GM10266 (cell line): ENCODE measurements around the gene TAF4.
"Not testable (repeated sequence)": the region's sequence is repeated elsewhere in the genome, so short reads cannot be mapped to it uniquely, and the experiment has no call there.

Experiments used
- DNase-seq: peaks from one replicate; pipeline ENCODE4 v3.0.0; 2012; ENCODE audit errors: extremely low spot score
- TF ChIP-seq, protein P1 (sequence below): IDR thresholded peaks from 2 replicates; pipeline ENCODE4 v1.5.1; 2012; ENCODE audit warnings: mild to moderate bottlenecking, low read depth; ENCODE audit not compliant: control insufficient read depth, insufficient read depth; ENCODE audit errors: missing control alignments

The TAF4 gene

DNA sequence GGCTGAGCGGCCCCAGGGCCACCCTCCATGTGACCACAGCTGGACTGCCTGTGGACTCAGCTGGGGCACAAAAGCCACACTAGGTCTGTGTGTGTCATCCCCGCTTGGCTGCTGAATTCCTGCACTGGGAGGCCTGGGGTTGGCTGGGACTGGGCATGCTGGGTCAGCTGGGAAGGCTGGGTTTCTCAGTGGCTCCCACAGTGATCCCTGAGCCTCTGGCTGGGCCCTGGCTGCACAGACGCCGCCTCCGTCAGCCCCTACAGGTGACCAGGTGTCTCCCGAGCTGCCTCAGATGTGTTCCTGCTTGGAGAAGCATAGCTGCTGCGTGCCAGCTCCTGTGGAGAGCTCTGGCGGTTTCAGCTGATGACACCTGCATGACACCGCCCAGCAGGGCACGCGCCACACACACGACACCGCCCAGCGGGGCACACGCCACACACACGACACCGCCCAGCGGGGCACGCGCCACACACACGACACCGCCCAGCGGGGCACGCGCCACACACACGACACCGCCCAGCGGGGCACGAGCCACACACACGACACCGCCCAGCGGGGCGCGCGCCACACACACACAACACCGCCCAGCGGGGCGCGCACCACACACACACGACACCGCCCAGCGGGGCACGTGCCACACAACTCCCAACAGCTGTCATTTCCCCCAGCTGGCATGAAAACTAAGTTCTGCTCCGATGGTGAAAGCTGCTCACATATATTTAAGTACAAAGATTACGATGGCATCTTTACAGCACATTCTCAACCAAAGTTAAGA, 88.8 kb downstream of the TAF4 start:
- DNase-seq: no peak
- TF ChIP-seq, protein P1, sequence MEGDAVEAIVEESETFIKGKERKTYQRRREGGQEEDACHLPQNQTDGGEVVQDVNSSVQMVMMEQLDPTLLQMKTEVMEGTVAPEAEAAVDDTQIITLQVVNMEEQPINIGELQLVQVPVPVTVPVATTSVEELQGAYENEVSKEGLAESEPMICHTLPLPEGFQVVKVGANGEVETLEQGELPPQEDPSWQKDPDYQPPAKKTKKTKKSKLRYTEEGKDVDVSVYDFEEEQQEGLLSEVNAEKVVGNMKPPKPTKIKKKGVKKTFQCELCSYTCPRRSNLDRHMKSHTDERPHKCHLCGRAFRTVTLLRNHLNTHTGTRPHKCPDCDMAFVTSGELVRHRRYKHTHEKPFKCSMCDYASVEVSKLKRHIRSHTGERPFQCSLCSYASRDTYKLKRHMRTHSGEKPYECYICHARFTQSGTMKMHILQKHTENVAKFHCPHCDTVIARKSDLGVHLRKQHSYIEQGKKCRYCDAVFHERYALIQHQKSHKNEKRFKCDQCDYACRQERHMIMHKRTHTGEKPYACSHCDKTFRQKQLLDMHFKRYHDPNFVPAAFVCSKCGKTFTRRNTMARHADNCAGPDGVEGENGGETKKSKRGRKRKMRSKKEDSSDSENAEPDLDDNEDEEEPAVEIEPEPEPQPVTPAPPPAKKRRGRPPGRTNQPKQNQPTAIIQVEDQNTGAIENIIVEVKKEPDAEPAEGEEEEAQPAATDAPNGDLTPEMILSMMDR: no peak

DNA sequence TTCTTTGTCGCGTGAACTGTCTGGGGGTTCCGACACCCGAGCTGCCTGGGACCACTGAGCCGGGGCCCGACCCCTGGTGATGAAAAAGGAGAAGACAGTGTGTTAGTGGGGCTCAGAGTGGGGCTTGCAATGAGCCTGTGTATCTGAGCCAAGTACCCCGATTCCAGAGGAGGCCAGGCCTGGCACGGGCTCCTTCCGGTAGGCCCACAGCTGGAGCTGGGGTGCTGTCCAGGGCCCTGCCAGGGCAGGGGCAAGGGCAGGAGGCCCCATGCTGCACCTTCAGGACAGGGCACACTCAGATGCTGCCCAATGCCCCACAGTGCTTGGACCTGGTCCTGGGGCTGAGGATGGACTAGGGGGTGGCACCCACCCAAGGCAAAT, 89.4 kb downstream of the TAF4 start:
- no peak for DNase-seq

DNA sequence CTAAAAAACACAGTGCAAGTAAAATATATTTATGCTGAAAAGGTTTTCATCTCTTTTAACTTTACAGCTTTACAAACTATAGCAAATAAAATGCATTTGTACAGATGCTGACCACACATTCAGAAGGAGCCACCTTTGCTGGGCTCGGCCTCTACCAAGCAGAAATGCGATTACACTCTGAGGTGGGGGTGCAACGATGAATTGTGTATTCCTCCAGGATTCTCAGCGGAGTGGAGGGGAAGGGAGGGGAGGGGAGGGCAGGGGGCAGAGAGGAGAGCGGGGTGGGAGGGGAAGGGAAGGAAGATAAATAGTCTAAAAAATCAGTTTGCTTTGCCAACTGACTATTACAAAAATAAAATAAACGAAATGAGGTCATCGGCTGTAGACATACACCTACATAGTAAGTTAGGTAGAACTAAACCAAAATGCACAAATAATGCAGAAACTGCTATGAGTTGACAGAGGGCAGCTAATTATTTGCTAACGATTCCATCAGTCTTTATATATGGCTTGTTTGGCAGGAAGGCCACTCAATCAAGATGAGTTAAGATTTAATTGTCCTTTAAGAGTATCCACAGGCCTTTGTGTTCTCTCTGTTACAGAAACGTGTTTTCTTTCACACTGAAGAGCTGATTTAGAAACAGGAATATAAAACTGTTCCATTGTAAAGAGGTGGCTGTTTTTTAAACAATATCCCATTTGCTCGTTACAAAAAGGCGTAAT, 90.1 kb downstream of the TAF4 start:
- DNase-seq: no peak
- TF ChIP-seq, protein P1: no peak

More for the DNA sequence above, 89.4 kb downstream of the TAF4 start:
- TF ChIP-seq, protein P1: no peak

DNA sequence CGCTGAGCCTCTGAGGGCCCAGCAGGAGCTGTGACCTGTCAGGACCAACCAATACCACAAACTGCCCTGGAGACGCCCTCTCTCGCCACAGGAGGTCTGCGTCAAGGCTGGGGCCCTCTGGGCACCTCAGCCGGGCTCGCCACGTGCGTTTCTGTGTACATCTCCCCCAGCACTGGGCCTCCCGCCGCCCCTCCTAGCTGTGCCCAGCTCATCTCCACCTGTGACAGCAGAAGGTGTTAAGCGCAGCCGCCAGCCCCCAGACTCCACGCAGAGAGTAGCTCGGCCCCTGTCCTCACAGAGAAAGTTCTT, 91.4 kb downstream of the TAF4 start:
- DNase-seq: no peak
- TF ChIP-seq, protein P1: no peak

DNA sequence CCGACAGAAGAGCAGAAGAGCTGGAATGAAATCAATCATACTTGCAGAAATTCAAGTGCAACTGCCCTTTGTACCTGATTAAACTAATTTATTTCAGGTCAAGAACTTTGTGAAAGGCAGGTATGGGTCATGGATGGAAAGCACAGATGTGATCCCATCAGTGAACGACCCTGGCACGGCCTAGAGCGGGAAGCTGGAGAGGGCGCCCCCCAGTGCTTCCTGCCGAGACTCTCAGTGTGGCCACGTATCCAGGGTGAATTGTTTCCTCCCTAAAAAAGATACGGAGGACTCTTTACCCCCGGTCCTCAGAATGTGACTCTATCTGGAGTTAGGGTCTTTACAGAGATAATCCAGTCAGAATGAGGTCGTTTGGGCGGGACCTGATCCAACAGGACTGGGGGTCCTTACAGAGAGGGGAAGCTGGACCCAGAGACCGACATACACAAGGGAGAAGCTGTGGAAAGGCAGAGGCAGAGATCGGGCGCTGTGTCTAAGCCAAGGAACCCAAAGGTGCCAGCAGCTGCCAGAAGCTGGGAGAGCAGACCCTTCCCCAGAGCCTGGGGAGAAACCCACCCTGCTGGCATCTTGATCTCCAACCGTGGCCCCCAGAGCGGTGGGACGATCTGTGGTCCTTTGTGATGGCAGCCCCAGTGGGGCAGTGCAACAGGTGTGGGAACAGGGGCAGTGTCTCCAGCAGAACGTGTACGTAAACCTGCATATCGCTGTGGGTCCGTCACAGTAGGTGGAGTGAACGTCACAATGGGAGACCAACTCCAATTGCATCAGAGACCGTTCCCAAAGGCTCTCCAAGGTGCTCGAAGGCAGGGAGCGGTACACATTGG, 91.9 kb downstream of the TAF4 start:
- TF ChIP-seq, protein P1: no peak

DNA sequence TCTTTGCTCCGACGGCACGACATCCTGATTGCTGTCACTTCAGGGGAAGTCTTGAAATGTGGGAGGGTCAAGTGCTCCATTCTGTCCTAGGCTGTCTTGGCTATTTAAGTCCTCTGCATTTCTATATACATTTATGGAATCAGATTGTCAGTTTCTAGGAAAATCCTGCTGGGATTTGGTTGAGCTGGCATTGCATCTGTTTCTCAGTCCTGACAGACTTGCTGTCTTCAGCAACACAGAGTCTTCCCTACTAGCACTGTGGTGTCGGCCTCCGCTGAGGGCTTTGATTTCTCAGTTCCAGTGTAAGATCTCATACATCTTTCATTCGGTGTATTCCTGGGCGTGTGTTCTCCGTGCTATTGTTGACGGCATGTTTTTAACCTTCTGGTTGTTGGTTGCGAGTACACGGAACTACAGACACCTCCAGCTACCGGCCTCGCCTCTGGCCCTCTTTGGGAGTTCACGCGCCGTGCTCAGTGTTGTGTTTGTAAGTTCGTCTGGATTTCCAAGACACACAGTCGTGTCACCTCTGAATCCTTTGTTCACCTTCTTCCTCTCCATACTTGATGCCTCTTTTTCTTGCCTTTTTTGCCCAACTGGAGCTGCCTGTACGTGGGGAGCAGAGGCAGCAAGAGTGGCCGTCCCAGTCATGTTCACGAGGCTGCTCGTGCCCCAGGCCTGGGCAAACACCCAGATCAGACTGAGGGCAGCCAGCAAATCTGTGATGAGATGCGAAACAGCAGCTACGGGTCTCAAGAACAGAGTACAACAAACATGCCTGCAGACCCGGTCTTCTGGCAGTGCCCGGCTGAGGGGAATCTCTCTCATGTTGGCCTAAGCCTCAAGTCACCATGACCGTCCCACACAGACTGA, 92.8 kb downstream of the TAF4 start:
- DNase-seq: no peak
- TF ChIP-seq, protein P1: no peak

More for the DNA sequence above, 91.9 kb downstream of the TAF4 start:
- no peak for DNase-seq

DNA sequence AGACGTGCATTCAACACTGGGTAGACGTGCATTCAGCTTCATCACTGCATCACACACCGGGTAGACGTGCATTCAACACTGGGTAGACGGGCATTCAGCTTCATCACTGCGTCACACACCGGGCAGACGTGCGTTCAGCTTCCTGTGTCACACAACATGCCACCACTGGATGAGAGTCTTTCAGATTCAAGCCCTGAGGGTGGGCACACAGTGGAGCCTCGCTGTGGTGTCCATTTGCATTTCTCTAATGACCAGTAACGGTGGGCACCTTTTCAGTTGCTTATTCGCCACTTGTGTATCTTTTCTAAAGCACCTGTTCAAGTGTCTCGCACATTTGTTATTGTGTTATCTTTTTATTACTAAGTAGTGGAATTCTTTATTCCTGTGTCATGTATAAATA, 94.1 kb downstream of the TAF4 start:
- not testable (repeated sequence) for DNase-seq
